AG09319 (cell line): Measurements from ENCODE around the gene CBFA2T2.
"Not testable (repeated sequence)": the region's sequence is repeated elsewhere in the genome, so short reads cannot be mapped to it uniquely, and the experiment has no call there.

Experiments
- DNase-seq: peaks from one replicate; pipeline ENCODE4 v3.0.0-alpha.2; 2010; ENCODE audit warnings: low read depth; ENCODE audit errors: extremely low read depth
- CTCF ChIP-seq: IDR thresholded peaks from 2 replicates; pipeline ENCODE4 v1.5.1; 2011; ENCODE audit warnings: low read depth, mild to moderate bottlenecking, inconsistent platforms, low read length, moderate library complexity

Gene CBFA2T2

GRCh38 chr20:33490023-33490933 lies at the start of gene CBFA2T2:
Gene CBFA2T2, plus strand, starts transcription at chr20:33490096. Its CDS starts 172 bp downstream, at chr20:33490268.
- peak; percentile 19 for DNase-seq
- TF ChIP-seq CTCF = no peak

GRCh38 chr20:33440562-33440961 lies 49.3 kb upstream of the CBFA2T2 start:
- DNase-seq = not testable (repeated sequence)

GRCh38 chr20:33441142-33441955 lies 48.5 kb upstream of the CBFA2T2 start:
- TF ChIP-seq CTCF = no peak
- DNase-seq = no peak

GRCh38 chr20:33442136-33443005 lies 47.5 kb upstream of the CBFA2T2 start:
- DNase-seq = no peak
- no peak for TF ChIP-seq CTCF

- no peak for TF ChIP-seq CTCF
Measured at GRCh38 chr20:33443006-33443511, 46.8 kb upstream of the CBFA2T2 start.

GRCh38 chr20:33443512-33444239 lies 46.2 kb upstream of the CBFA2T2 start, which contains the start of gene SNTA1:
Gene SNTA1, minus strand, starts transcription at chr20:33443763. Its CDS starts 143 bp downstream, at chr20:33443620.
- TF ChIP-seq CTCF = no peak
- no peak for DNase-seq

More at GRCh38 chr20:33443006-33443511, 46.8 kb upstream of the CBFA2T2 start:
- DNase-seq = no peak
